SJSA1 (cell line): Measurements from ENCODE around the gene CTSA. TPM values are rescaled to one million over a fixed set of nuclear protein-coding genes. Genes with fewer than 3 reads are reported as not detected.
A peak's percentile ranks its signal among the peaks of the same experiment; 100 is the strongest.
"Not testable (repeated sequence)": the region's sequence is repeated elsewhere in the genome, so short reads cannot be mapped to it uniquely, and the experiment has no call there.

Experiments used
- DNase-seq, 2 experiments: peaks; one replicate each; pipeline ENCODE4 v3.0.0-alpha.2; 2015 to 2020; ENCODE audit warnings: low spot score in 2 of 2, low read depth in 1 of 2
- H3K27ac ChIP-seq: fragments of 250-450 bp; sonication (Bioruptor Pico); 2 replicates; pipeline ENCODE4 v1.5.1; 2020; ENCODE audit warnings: mild to moderate bottlenecking, moderate library complexity
- H3K27me3 ChIP-seq: fragments of 250-450 bp; sonication (Bioruptor Pico); replicated peaks from 2 replicates; pipeline ENCODE4 v1.5.1; 2020; ENCODE audit warnings: mild to moderate bottlenecking, moderate library complexity
- H3K36me3 ChIP-seq: fragments of 250-450 bp; sonication (Bioruptor Pico); 2 replicates; pipeline ENCODE4 v1.5.1; 2020; ENCODE audit warnings: mild to moderate bottlenecking
- H3K4me1 ChIP-seq: fragments of 250-450 bp; sonication (Bioruptor Pico); replicated peaks from 2 replicates; pipeline ENCODE4 v1.6.1; 2021; ENCODE audit warnings: mild to moderate bottlenecking
- H3K4me3 ChIP-seq: fragments of 250-450 bp; sonication (Bioruptor Pico); 2 replicates; pipeline ENCODE4 v1.5.1; 2020; ENCODE audit warnings: mild to moderate bottlenecking
- H3K9me3 ChIP-seq: fragments of 250-450 bp; sonication (Bioruptor Pico); replicated peaks from 2 replicates; pipeline ENCODE4 v1.5.1; 2020; ENCODE audit warnings: mild to moderate bottlenecking
- total RNA-seq: library from RNA; depleted of rRNA; stranded (reverse); fragments of >200 nt; shearing (Covaris generic); gene quantifications from 2 replicates; pipeline ENCODE4 v1.2.3, GENCODE V29; 2014

CTSA gene
- total RNA-seq, 1 experiment from 2014 or later, result 76.8 TPM

- peaks cover 5% of the 10 kb centered on the region for H3K4me1 ChIP-seq
- no peak overlapping the region for H3K4me3 ChIP-seq
- H3K27ac ChIP-seq, result no peak overlapping the region
- no peaks in the 10 kb centered on the region for H3K36me3 ChIP-seq
- H3K27me3 ChIP-seq, result no peaks in the 10 kb centered on the region
- no peaks in the 10 kb centered on the region for H3K9me3 ChIP-seq
- no peak for DNase-seq
These were observed 30.4 kb downstream of the CTSA start for GRCh38 chr20:45921337-45922189.

GRCh38 chr20:45924391-45925261 is 33.5 kb downstream of the CTSA start:
- no peaks in the 10 kb centered on the region for H3K9me3 ChIP-seq
- peaks cover 5% of the 10 kb centered on the region for H3K4me1 ChIP-seq
- H3K4me3 ChIP-seq, result no peak overlapping the region
- H3K27me3 ChIP-seq, result no peaks in the 10 kb centered on the region
- no peaks in the 10 kb centered on the region for H3K36me3 ChIP-seq
- no peak overlapping the region for H3K27ac ChIP-seq
- DNase-seq, result peak in 1 of 2 experiments; percentile 43

- no peak for DNase-seq
- no peaks in the 10 kb centered on the region for H3K36me3 ChIP-seq
- H3K4me3 ChIP-seq, result no peak overlapping the region
- H3K9me3 ChIP-seq, result no peaks in the 10 kb centered on the region
- peaks cover 5% of the 10 kb centered on the region for H3K4me1 ChIP-seq
- H3K27ac ChIP-seq, result no peak overlapping the region
- H3K27me3 ChIP-seq, result no peaks in the 10 kb centered on the region
These were observed 34.8 kb downstream of the CTSA start for GRCh38 chr20:45925821-45926506.

GRCh38 chr20:45926731-45927070 is 35.6 kb downstream of the CTSA start:
- Histone ChIP-seq H3K27ac (no peak overlapping the region), H3K4me1 (peaks cover 5% of the 10 kb centered on the region), H3K27me3 (no peaks in the 10 kb centered on the region), H3K36me3 (no peaks in the 10 kb centered on the region), H3K9me3 (no peaks in the 10 kb centered on the region), H3K4me3 (no peak overlapping the region)
- DNase-seq, result no peak

- Histone ChIP-seq H3K9me3 (no peaks in the 10 kb centered on the region), H3K27me3 (no peaks in the 10 kb centered on the region), H3K27ac (no peak overlapping the region), H3K36me3 (no peaks in the 10 kb centered on the region), H3K4me3 (no peak overlapping the region), H3K4me1 (peaks cover 5% of the 10 kb centered on the region)
- DNase-seq, result no peak
These were observed 36.1 kb downstream of the CTSA start for GRCh38 chr20:45927071-45927878.

GRCh38 chr20:45931680-45932079 is 40.5 kb downstream of the CTSA start:
- not testable (repeated sequence) for H3K27ac ChIP-seq, DNase-seq, H3K4me1 ChIP-seq, H3K27me3 ChIP-seq, H3K4me3 ChIP-seq, H3K36me3 ChIP-seq, H3K9me3 ChIP-seq

GRCh38 chr20:45933266-45934045 is 42.3 kb downstream of the CTSA start:
- no peaks in the 10 kb centered on the region for H3K9me3 ChIP-seq
- H3K4me1 ChIP-seq, result peaks cover 7% of the 10 kb centered on the region
- no peaks in the 10 kb centered on the region for H3K27me3 ChIP-seq
- peaks cover 27% of the 10 kb centered on the region for H3K36me3 ChIP-seq
- H3K27ac ChIP-seq, result no peak overlapping the region
- peak overlapping the region; percentile 96 for H3K4me3 ChIP-seq
- peak; percentile 58 to 74 for DNase-seq

GRCh38 chr20:45934046-45934585 is 43.0 kb downstream of the CTSA start:
- peaks cover 33% of the 10 kb centered on the region for H3K36me3 ChIP-seq
- H3K4me1 ChIP-seq, result peaks cover 7% of the 10 kb centered on the region
- no peaks in the 10 kb centered on the region for H3K9me3 ChIP-seq
- H3K27me3 ChIP-seq, result no peaks in the 10 kb centered on the region
- peak overlapping the region; percentile 96 for H3K4me3 ChIP-seq
- peak overlapping the region; percentile 99 for H3K27ac ChIP-seq
- DNase-seq, result peak in 1 of 2 experiments; percentile 55

- peak within 1 kb of the TSS; percentile 99 for H3K27ac ChIP-seq
- H3K4me1 ChIP-seq, result peaks cover 7% of the 10 kb centered on the region
- H3K27me3 ChIP-seq, result no peaks in the 10 kb centered on the region
- H3K9me3 ChIP-seq, result no peaks in the 10 kb centered on the region
- peaks cover 40% of the 10 kb centered on the region for H3K36me3 ChIP-seq
- DNase-seq, result peak; percentile 98 to 99
- H3K4me3 ChIP-seq, result peak within 1 kb of the TSS; percentile 96
These were observed 43.7 kb downstream of the CTSA start, which contains the start of gene PCIF1 for GRCh38 chr20:45934586-45935415. Gene PCIF1 (plus strand): TSS chr20:45934683. CDS start chr20:45939000, 4,317 bp downstream.

GRCh38 chr20:45935416-45936046 is 44.4 kb downstream of the CTSA start:
- Histone ChIP-seq H3K27me3 (no peaks in the 10 kb centered on the region), H3K9me3 (no peaks in the 10 kb centered on the region), H3K36me3 (peaks cover 48% of the 10 kb centered on the region), H3K4me3 (peak overlapping the region; percentile 96), H3K4me1 (peaks cover 7% of the 10 kb centered on the region), H3K27ac (peak overlapping the region; percentile 75)
- no peak for DNase-seq

- Histone ChIP-seq H3K4me1 (peaks cover 7% of the 10 kb centered on the region), H3K27me3 (no peaks in the 10 kb centered on the region), H3K9me3 (no peaks in the 10 kb centered on the region), H3K4me3 (no peak overlapping the region), H3K36me3 (peaks cover 61% of the 10 kb centered on the region), H3K27ac (no peak overlapping the region)
- no peak for DNase-seq
These were observed 46.6 kb downstream of the CTSA start for GRCh38 chr20:45937765-45938164.
